HG03378 (cell line): ENCODE measurements around the gene TACSTD2.
"Not testable (repeated sequence)": the region's sequence is repeated elsewhere in the genome, so short reads cannot be mapped to it uniquely, and the experiment has no call there.

Experiments
- ATAC-seq: cut with Tn5 transposase; IDR thresholded peaks from one replicate; pipeline ENCODE4 v1.9.1; 2021; ENCODE audit warnings: mild to moderate bottlenecking, moderate library complexity; ENCODE audit not compliant: unreplicated experiment

The TACSTD2 gene

GRCh38 chr1:58576727-58577653 lies at the start of gene TACSTD2:
TSS of gene TACSTD2 (minus strand) at chr1:58577252. CDS start at chr1:58577156, 96 bp downstream.
- no peak for ATAC-seq

GRCh38 chr1:58626293-58626692 lies 49.2 kb upstream of the TACSTD2 start:
- ATAC-seq = no peak

- ATAC-seq = not testable (repeated sequence)
These were observed 46.2 kb upstream of the TACSTD2 start for GRCh38 chr1:58623259-58623658.

- ATAC-seq = no peak
These were observed 45.5 kb upstream of the TACSTD2 start for GRCh38 chr1:58622571-58622970.

GRCh38 chr1:58621391-58621790 lies 44.3 kb upstream of the TACSTD2 start:
- ATAC-seq = no peak

GRCh38 chr1:58620926-58621325 lies 43.9 kb upstream of the TACSTD2 start:
- ATAC-seq = no peak

GRCh38 chr1:58620259-58620658 lies 43.2 kb upstream of the TACSTD2 start:
- ATAC-seq = no peak

GRCh38 chr1:58619286-58620054 lies 42.4 kb upstream of the TACSTD2 start:
- ATAC-seq = no peak

- ATAC-seq = no peak
These were observed 41.3 kb upstream of the TACSTD2 start for GRCh38 chr1:58618303-58618702.

- no peak for ATAC-seq
These were observed 34.9 kb upstream of the TACSTD2 start for GRCh38 chr1:58611861-58612385.

- ATAC-seq = no peak
These were observed 31.9 kb upstream of the TACSTD2 start for GRCh38 chr1:58608945-58609344.

GRCh38 chr1:58608297-58608696 lies 31.2 kb upstream of the TACSTD2 start:
- ATAC-seq = no peak

- ATAC-seq = no peak
These were observed 30.3 kb upstream of the TACSTD2 start for GRCh38 chr1:58607391-58607790.

- ATAC-seq = not testable (repeated sequence)
These were observed 24.9 kb upstream of the TACSTD2 start for GRCh38 chr1:58601921-58602320.

GRCh38 chr1:58597996-58598395 lies 20.9 kb upstream of the TACSTD2 start:
- no peak for ATAC-seq

GRCh38 chr1:58597076-58597475 lies 20.0 kb upstream of the TACSTD2 start:
- no peak for ATAC-seq

GRCh38 chr1:58596631-58597052 lies 19.6 kb upstream of the TACSTD2 start:
- no peak for ATAC-seq

GRCh38 chr1:58594546-58594945 lies 17.5 kb upstream of the TACSTD2 start:
- no peak for ATAC-seq

- no peak for ATAC-seq
These were observed 15.6 kb upstream of the TACSTD2 start for GRCh38 chr1:58592522-58593134.

GRCh38 chr1:58591806-58592205 lies 14.8 kb upstream of the TACSTD2 start:
- ATAC-seq = no peak

- ATAC-seq = no peak
These were observed 13.0 kb upstream of the TACSTD2 start for GRCh38 chr1:58590019-58590418.
